K562 (cell line): Measurements from ENCODE around the gene SENP3. TPM values are rescaled to one million over a fixed set of nuclear protein-coding genes. Genes with fewer than 3 reads are reported as not detected.

Experiments used
- ATAC-seq: fragments of 200-7000 bp; cut with Tn5 transposase; 3 replicates; pipeline ENCODE4 v1.9.1; 2020; ENCODE audit warnings: moderate library complexity
- BruUV-seq: library from RNA; stranded (reverse); fragments of 400-500 nt; replicated peaks from 2 replicates; lab custom pipeline; 2021; lab: Mats Ljungman, UMichigan
- CTCF ChIA-PET: fragments of 300-600 bp; formaldehyde crosslinking; extraction: SDS; loops from one replicate; lab custom pipeline; 2021; ENCODE audit warnings: low intra/inter-chr PET ratio; lab: Yijun Ruan, JAX
- POLR2A ChIA-PET: fragments of 300-600, 350-650 bp; sonication (Branson Sonifier 250); formaldehyde crosslinking; extraction: SDS; loops from one replicate; lab custom pipeline; 2021; ENCODE audit warnings: antibody characterized with exemption, inconsistent platforms; lab: Yijun Ruan, JAX
- DNase-seq, 4 experiments: peaks; one replicate each; pipeline versions ENCODE4 v3.0.0 to v3.0.0-alpha.2; 2011 to 2018; ENCODE audit warnings: low spot score in 3 of 4, mixed read lengths in 3 of 4; ENCODE audit errors: extremely low read depth in 1 of 4
- FAIRE-seq: peaks from 2 replicates; lab custom pipeline; 2011; peaks lifted over from hg19 to GRCh38; lab: Jason Lieb, UNC
- H2AFZ ChIP-seq: 2 replicates; pipeline ENCODE4 v1.6.0; 2011; ENCODE audit warnings: low read depth, low read length, control low read depth, inconsistent platforms
- H3K27ac ChIP-seq: fragments of 200-600 bp; 3 replicates; pipeline ENCODE4 v1.8.0; 2011; ENCODE audit warnings: low read depth, mild to moderate bottlenecking, control low read depth, inconsistent platforms, low read length, moderate library complexity, mixed read lengths; ENCODE audit errors: extremely low read depth
- H3K27me3 ChIP-seq, 2 experiments: fragments of 300-600 bp in 1 of 2; 2 replicates in 1 of 2; 3 replicates in 1 of 2; pipeline versions ENCODE4 v1.6.0 to v1.8.0; 2011; ENCODE audit warnings: inconsistent platforms in 2 of 2, low read length in 2 of 2, mild to moderate bottlenecking in 1 of 2, mixed read lengths in 1 of 2, moderate library complexity in 1 of 2; ENCODE audit not compliant: control insufficient read depth in 2 of 2, insufficient read depth in 2 of 2
- H3K36me3 ChIP-seq: fragments of 300-600 bp; 3 replicates; pipeline ENCODE4 v1.8.0; 2011; ENCODE audit warnings: mild to moderate bottlenecking, low read length, inconsistent platforms; ENCODE audit not compliant: control insufficient read depth, insufficient read depth
- H3K4me1 ChIP-seq, 2 experiments: fragments of 200-600 bp in 1 of 2; replicated peaks in 1 of 2; 2 replicates in 1 of 2; 3 replicates in 1 of 2; pipeline versions ENCODE4 v1.5.1 to v1.8.0; 2011; ENCODE audit warnings: inconsistent platforms in 2 of 2, low read length in 2 of 2, mild to moderate bottlenecking in 1 of 2, mixed read lengths in 1 of 2, moderate library complexity in 1 of 2; ENCODE audit not compliant: control insufficient read depth in 2 of 2, insufficient read depth in 2 of 2
- H3K4me2 ChIP-seq: 2 replicates; pipeline ENCODE4 v1.6.1; 2011; ENCODE audit warnings: low read length, control low read depth, inconsistent platforms, mixed read lengths; ENCODE audit not compliant: insufficient read depth
- H3K4me3 ChIP-seq: fragments of 200-600 bp; sonication (generic), shearing (Covaris generic); 2 replicates; pipeline ENCODE4 v1.5.1; 2016; ENCODE audit warnings: control low read depth, inconsistent platforms
- H3K79me2 ChIP-seq: fragments of 200-600 bp; 3 replicates; pipeline ENCODE4 v1.8.0; 2011; ENCODE audit warnings: low read length, inconsistent platforms; ENCODE audit not compliant: control insufficient read depth, insufficient read depth
- H3K9ac ChIP-seq, 2 experiments: 2 replicates each; pipeline versions ENCODE4 v1.6.0 to v1.6.1; 2011; ENCODE audit warnings: low read depth in 2 of 2, low read length in 2 of 2, control low read depth in 1 of 2, inconsistent platforms in 1 of 2, mild to moderate bottlenecking in 1 of 2, mixed read lengths in 1 of 2; ENCODE audit not compliant: insufficient read depth in 1 of 2
- H3K9me1 ChIP-seq: one replicate; pipeline ENCODE4 v1.6.0; 2011; ENCODE audit warnings: inconsistent platforms, mild to moderate bottlenecking, low read length, moderate library complexity; ENCODE audit not compliant: control insufficient read depth, insufficient read depth
- H3K9me3 ChIP-seq: replicated peaks from 2 replicates; pipeline ENCODE4 v1.5.1; 2011; ENCODE audit warnings: low read depth, low read length, inconsistent platforms; ENCODE audit not compliant: control insufficient read depth, insufficient read depth
- H4K20me1 ChIP-seq: replicated peaks from 2 replicates; pipeline ENCODE4 v1.6.1; 2011; ENCODE audit warnings: low read length, inconsistent platforms, mixed read lengths; ENCODE audit not compliant: control insufficient read depth, insufficient read depth
- GATAD2B ChIP-seq: fragments of 450-650 bp; IDR thresholded peaks from 2 replicates; pipeline ENCODE4 v1.6.1; 2017; ENCODE audit warnings: mild to moderate bottlenecking, borderline replicate concordance
- POLR2G ChIP-seq: fragments of 200-400 bp; formaldehyde crosslinking; IDR thresholded peaks from 2 replicates; pipeline ENCODE4 v1.6.1; 2017; ENCODE audit warnings: low read depth, mild to moderate bottlenecking, antibody characterized with exemption, low read length, moderate library complexity
- RBFOX2 ChIP-seq: fragments of 200-400 bp; formaldehyde crosslinking; IDR thresholded peaks from 2 replicates; pipeline ENCODE4 v1.6.1; 2017; ENCODE audit warnings: low read depth, mild to moderate bottlenecking, low read length, moderate library complexity
- ZNF584 ChIP-seq: fragments of 200-800 bp; sonication (Bioruptor generic); IDR thresholded peaks from 2 replicates; pipeline ENCODE4 v1.6.1; 2016; ENCODE audit warnings: low read depth, mild to moderate bottlenecking, missing genetic modification characterization, missing compliant biosample characterization
- WGBS: fragments of 100-300 bp; shearing (Covaris generic); methylation state at CpG from one replicate; pipeline ENCODE4 v1.1.6; 2016; ENCODE audit warnings: low coverage, mixed read lengths; ENCODE audit not compliant: insufficient coverage; ENCODE audit errors: missing lambda C conversion rate; 5-methylcytosine and 5-hydroxymethylcytosine counted together
- in situ Hi-C: fragments of 300-500 bp; cut with MboI; formaldehyde crosslinking; loops from 4 replicates; pipeline ENCODE4 v1.15.0; 2018; ENCODE audit warnings: inconsistent platforms, mixed read lengths
- intact Hi-C: fragments of 100-400 bp; cut with micrococcal nuclease; formaldehyde crosslinking; loops from 2 replicates; pipeline ENCODE4 v1.14.2; 2022
- polyA plus RNA-seq, 8 experiments: library from polyadenylated mRNA; depleted of rRNA in 4 of 8; stranded (reverse) in 5 of 8; unstranded in 3 of 8; fragments of >200 nt; fragmentation: Nextera tagmentation in 2 of 8; fragmentation: Illumina TruSeq in 1 of 8; extraction: Ambion mirVana in 2 of 8; extraction: Trizol in 1 of 8; gene quantifications; 2 replicates each; pipeline versions ENCODE4 v1.2.1 to v1.2.3, GENCODE V29; 2011 to 2014; ENCODE audit warnings: inconsistent platforms in 1 of 8, missing spikeins in 1 of 8
- total RNA-seq, 7 experiments: library from RNA; depleted of rRNA in 6 of 7; stranded (reverse); fragments of >200 nt in 6 of 7; fragmentation: Illumina TruSeq in 2 of 7; extraction: Trizol in 2 of 7; gene quantifications; 2 replicates each; pipeline versions ENCODE4 v1.2.1 to v1.2.3, GENCODE V29; 2011 to 2021; ENCODE audit warnings: low replicate concordance in 1 of 7

SENP3 gene
- total and polyA plus RNA-seq, 9 of the 15 experiments (the other 6 are each of a cell fraction or from before 2014, with no cell fraction given) = 0.63 to 102 (median 78.8) TPM

- no peak overlapping the region for H2AFZ ChIP-seq
- no peak for DNase-seq
- H3K9me3 ChIP-seq = no peaks in the 10 kb centered on the region
- TF ChIP-seq POLR2G (0 out of 2 replicates have a peak, but pooled peaks have one; percentile 29), GATAD2B (no peak), RBFOX2 (peak; percentile 39), ZNF584 (CRISPR knock-in tag) (no peak)
- H3K4me1 ChIP-seq = peaks cover 10 to 38% of the 10 kb centered on the region in 2 experiments; a peak in 4 of 5 replicates
- H3K27ac ChIP-seq = no peak overlapping the region
- no peaks in the 10 kb centered on the region for H4K20me1 ChIP-seq
- peak overlapping the region; percentile 76 for H3K4me3 ChIP-seq
- peaks cover 33% of the 10 kb centered on the region for H3K79me2 ChIP-seq
- H3K27me3 ChIP-seq = no peaks in the 10 kb centered on the region
- peak overlapping the region in 1 of 2 experiments; percentile 95; a peak in 2 of 4 replicates for H3K9ac ChIP-seq
- in situ Hi-C loops (loop anchor here (25.0 kb wide), 1 partner anchor 526 kb away; the partner anchor contains the start of genes SLC16A11 and SLC16A13), intact Hi-C loops (loop anchor here (5.0 kb wide), 1 partner anchor 206 kb away; the partner anchor contains the start of gene TMEM95)
- ATAC-seq = no peak
- H3K4me2 ChIP-seq = 0 out of 2 replicates have a peak overlapping the region, but pooled peaks have one; percentile 98
- H3K9me1 ChIP-seq = no peaks in the 10 kb centered on the region
- CTCF ChIA-PET = no interaction called here
- no peak for FAIRE-seq
- BruUV-seq = no TSS peak
- H3K36me3 ChIP-seq = peaks cover 48% of the 10 kb centered on the region; the same call in 2 of the 3 replicates
- 95% methylated on average over 4 of the region's 30 CpGs for WGBS
- POLR2A ChIA-PET = interaction anchor here (0.7 kb wide), 1 partner anchor 68 kb away, joined by 3 read pairs; no protein-coding TSS in a partner anchor
Observed at GRCh38 chr17:7563115-7563869, 1.6 kb downstream of the SENP3 start.
